H9 (cell line): ENCODE results near the gene PRTFDC1. TPM values are rescaled to one million over a fixed set of nuclear protein-coding genes. Genes with fewer than 3 reads are reported as not detected.
A peak's percentile ranks its signal among the peaks of the same experiment; 100 is the strongest.

Experiments
- DNase-seq: peaks from one replicate; pipeline ENCODE4 v3.0.0-alpha.2; 2017
- H2AFZ ChIP-seq: one replicate; pipeline ENCODE4 v1.6.1; 2013; ENCODE audit warnings: mild to moderate bottlenecking, low read length, control low read depth, moderate library complexity
- H2AK5ac ChIP-seq: 2 replicates; pipeline ENCODE4 v1.6.1; 2013; ENCODE audit warnings: low read length, control low read depth, mixed read lengths; ENCODE audit not compliant: insufficient read length
- H2BK120ac ChIP-seq: one replicate; pipeline ENCODE4 v1.6.1; 2013; ENCODE audit warnings: low read depth, mild to moderate bottlenecking, low read length, control low read depth, inconsistent platforms; ENCODE audit not compliant: poor library complexity, severe bottlenecking
- H2BK12ac ChIP-seq: 2 replicates; pipeline ENCODE4 v1.6.1; 2013; ENCODE audit warnings: low read length, control low read depth, mixed read lengths, low read depth; ENCODE audit not compliant: insufficient read length
- H2BK15ac ChIP-seq: 2 replicates; pipeline ENCODE4 v1.6.1; 2013; ENCODE audit warnings: low read depth, low read length, control low read depth
- H2BK20ac ChIP-seq: one replicate; pipeline ENCODE4 v1.6.1; 2013; ENCODE audit warnings: low read depth, mild to moderate bottlenecking, low read length, control low read depth, inconsistent platforms; ENCODE audit not compliant: poor library complexity, severe bottlenecking
- H2BK5ac ChIP-seq: 2 replicates; pipeline ENCODE4 v1.6.1; 2013; ENCODE audit warnings: low read length, control low read depth, mixed read lengths; ENCODE audit not compliant: insufficient read length
- H3K14ac ChIP-seq: 2 replicates; pipeline ENCODE4 v1.6.1; 2013; ENCODE audit warnings: low read length, control low read depth; ENCODE audit not compliant: insufficient read depth
- H3K18ac ChIP-seq: 2 replicates; pipeline ENCODE4 v1.6.1; 2013; ENCODE audit warnings: low read depth, mild to moderate bottlenecking, mixed read lengths, low read length, control low read depth; ENCODE audit not compliant: insufficient read length
- H3K23ac ChIP-seq: 2 replicates; pipeline ENCODE4 v1.6.1; 2013; ENCODE audit warnings: low read length, control low read depth, mixed read lengths, low read depth; ENCODE audit not compliant: insufficient read length
- H3K23me2 ChIP-seq: 2 replicates; pipeline ENCODE4 v1.6.1; 2013; ENCODE audit warnings: low read depth, mild to moderate bottlenecking, mixed read lengths, low read length, control low read depth; ENCODE audit not compliant: insufficient read length, poor library complexity, severe bottlenecking
- H3K27ac ChIP-seq: 2 replicates; pipeline ENCODE4 v1.5.1; 2013; ENCODE audit warnings: low read length, control low read depth, mixed read lengths, low read depth; ENCODE audit not compliant: insufficient read length
- H3K27me3 ChIP-seq: 2 replicates; pipeline ENCODE4 v1.6.1; 2013; ENCODE audit warnings: low read length, control low read depth, inconsistent platforms; ENCODE audit not compliant: insufficient read depth
- H3K4ac ChIP-seq: 2 replicates; pipeline ENCODE4 v1.6.1; 2013; ENCODE audit warnings: low read depth, mild to moderate bottlenecking, control low read depth, inconsistent platforms, low read length, moderate library complexity
- H3K4me1 ChIP-seq: 2 replicates; pipeline ENCODE4 v1.6.1; 2013; ENCODE audit warnings: low read length, control low read depth, inconsistent platforms; ENCODE audit not compliant: insufficient read depth
- H3K4me2 ChIP-seq: 2 replicates; pipeline ENCODE4 v1.6.1; 2013; ENCODE audit warnings: low read length, control low read depth, mixed read lengths; ENCODE audit not compliant: insufficient read length, insufficient read depth
- H3K56ac ChIP-seq: 2 replicates; pipeline ENCODE4 v1.6.1; 2013; ENCODE audit warnings: low read depth, mild to moderate bottlenecking, mixed read lengths, low read length, control low read depth; ENCODE audit not compliant: insufficient read length
- H3K79me1 ChIP-seq: 2 replicates; pipeline ENCODE4 v1.6.1; 2013; ENCODE audit warnings: low read depth, mild to moderate bottlenecking, moderate library complexity, low read length, control low read depth, inconsistent platforms; ENCODE audit not compliant: insufficient read depth, poor library complexity, severe bottlenecking
- H3K79me2 ChIP-seq: 2 replicates; pipeline ENCODE4 v1.6.1; 2013; ENCODE audit warnings: low read length, control low read depth, inconsistent platforms; ENCODE audit not compliant: insufficient read depth
- H3K9ac ChIP-seq: 2 replicates; pipeline ENCODE4 v1.6.1; 2013; ENCODE audit warnings: low read length, control low read depth, mixed read lengths; ENCODE audit not compliant: insufficient read length; ENCODE audit errors: extremely low read depth
- H3K9me3 ChIP-seq: one replicate; pipeline ENCODE4 v1.6.1; 2013; ENCODE audit warnings: low read depth, low read length, inconsistent platforms; ENCODE audit not compliant: control insufficient read depth
- H3T11ph ChIP-seq: one replicate; pipeline ENCODE4 v1.6.1; 2013; ENCODE audit warnings: mild to moderate bottlenecking, low read length, control low read depth, inconsistent platforms
- H4K20me1 ChIP-seq: one replicate; pipeline ENCODE4 v1.6.1; 2013; ENCODE audit not compliant: control insufficient read depth, insufficient read length, insufficient read depth
- H4K5ac ChIP-seq: 2 replicates; pipeline ENCODE4 v1.6.1; 2013; ENCODE audit warnings: low read depth, mild to moderate bottlenecking, mixed read lengths, low read length, control low read depth; ENCODE audit not compliant: insufficient read length
- H4K8ac ChIP-seq: replicated peaks from 2 replicates; pipeline ENCODE4 v1.6.1; 2013; ENCODE audit warnings: low read length, control low read depth, mixed read lengths, low read depth; ENCODE audit not compliant: insufficient read length
- H4K91ac ChIP-seq: 2 replicates; pipeline ENCODE4 v1.6.1; 2013; ENCODE audit warnings: low read depth, mild to moderate bottlenecking, moderate library complexity, mixed read lengths, low read length, control low read depth; ENCODE audit not compliant: insufficient read length
- H3K27ac Mint-ChIP-seq, 3 experiments: 2 replicates in 2 of 3; 3 replicates in 1 of 3; pipeline ENCODE4 v1.8.0; 2020 to 2021; ENCODE audit warnings: mixed read lengths in 3 of 3, mild to moderate bottlenecking in 1 of 3, moderate library complexity in 1 of 3
- H3K27me3 Mint-ChIP-seq: 2 replicates; pipeline ENCODE4 v1.8.0; 2021; ENCODE audit warnings: low read depth, mild to moderate bottlenecking, moderate library complexity, mixed read lengths
- H3K36me3 Mint-ChIP-seq, 3 experiments: 2 replicates in 2 of 3; 3 replicates in 1 of 3; pipeline ENCODE4 v1.8.0; 2020 to 2021; ENCODE audit warnings: low read depth in 3 of 3, mixed read lengths in 3 of 3; ENCODE audit not compliant: insufficient read depth in 1 of 3
- H3K4me1 Mint-ChIP-seq, 2 experiments: 2 replicates each; pipeline ENCODE4 v1.8.0; 2020; ENCODE audit warnings: mixed read lengths in 2 of 2
- H3K4me3 Mint-ChIP-seq, 2 experiments: 2 replicates in 1 of 2; 3 replicates in 1 of 2; pipeline ENCODE4 v1.8.0; 2020 to 2021; ENCODE audit warnings: mild to moderate bottlenecking in 2 of 2, mixed read lengths in 2 of 2, moderate library complexity in 1 of 2
- H3K9me3 Mint-ChIP-seq, 2 experiments: 2 replicates in 1 of 2; 3 replicates in 1 of 2; pipeline ENCODE4 v1.8.0; 2020; ENCODE audit warnings: mild to moderate bottlenecking in 2 of 2, mixed read lengths in 2 of 2, moderate library complexity in 1 of 2
- CTCF ChIP-seq: fragments of 200-600 bp; sonication (generic); conservative IDR thresholded peaks from 3 replicates; pipeline ENCODE4 v1.8.0; 2021; ENCODE audit warnings: antibody characterized with exemption, mild to moderate bottlenecking
- WGBS: extraction: QIAGEN DNeasy Blood & Tissue Kit; methylation state at CpG from one replicate; pipeline ENCODE4 v1.1.7; 2013; ENCODE audit warnings: missing lambda C conversion rate, low lambda C conversion rate, mixed read lengths; ENCODE audit not compliant: insufficient read length; ENCODE audit errors: extremely low coverage; 5-methylcytosine and 5-hydroxymethylcytosine counted together
- total RNA-seq: library from RNA; stranded (reverse); gene quantifications from 2 replicates; pipeline ENCODE4 v1.2.1, GENCODE V29; 2021

Gene PRTFDC1
- total RNA-seq, 1 experiment from 2014 or later, result 7.5 TPM

DNA sequence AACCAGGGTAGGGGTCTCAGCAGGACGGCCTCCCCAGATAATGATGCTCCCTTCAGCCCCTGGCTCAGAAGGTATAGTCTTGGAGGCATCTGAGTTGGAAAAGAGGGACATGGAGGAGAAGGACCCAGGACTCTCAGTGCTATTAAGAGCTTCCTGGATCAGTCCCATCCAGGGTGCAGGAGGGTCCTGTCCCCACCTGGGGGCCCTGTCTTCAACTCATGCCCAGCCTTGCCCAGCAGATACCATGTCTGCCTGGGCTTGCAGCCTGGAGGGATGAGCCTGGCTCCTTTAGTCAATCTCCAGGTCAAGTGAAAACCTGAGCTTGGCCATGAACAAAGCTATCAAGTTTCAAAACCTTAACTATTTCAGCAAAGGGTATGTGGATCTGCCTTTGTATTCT lies 67.6 kb downstream of the PRTFDC1 start:
- Histone ChIP-seq H3T11ph (no peak overlapping the region), H3K18ac (no peak overlapping the region), H2BK20ac (no peak overlapping the region), H4K20me1 (no peaks in the 10 kb centered on the region), H2AK5ac (no peak overlapping the region), H3K4me1 (peaks cover 2% of the 10 kb centered on the region; the same call in 1 of the 2 replicates), H2BK12ac (no peak overlapping the region), H3K56ac (no peak overlapping the region), H3K23ac (no peak overlapping the region), H3K9me3 (no peaks in the 10 kb centered on the region), H4K5ac (no peak overlapping the region), H2BK15ac (no peak overlapping the region), H2BK120ac (no peak overlapping the region), H3K4ac (no peak overlapping the region), H3K4me2 (no peak overlapping the region), H3K9ac (no peak overlapping the region), H3K27me3 (no peaks in the 10 kb centered on the region), H3K27ac (no peak overlapping the region), H3K79me2 (no peaks in the 10 kb centered on the region), H4K8ac (no peak overlapping the region), H3K79me1 (no peaks in the 10 kb centered on the region), H4K91ac (no peak overlapping the region), H2BK5ac (no peak overlapping the region), H3K14ac (no peak overlapping the region), H3K23me2 (no peaks in the 10 kb centered on the region), H2AFZ (no peak overlapping the region)
- WGBS, result no CpG with 5 or more reads among the region's 1 CpG
- H3K27me3 Mint-ChIP-seq, result no peaks in the 10 kb centered on the region
- no peaks in the 10 kb centered on the region for H3K9me3 Mint-ChIP-seq
- H3K27ac Mint-ChIP-seq, result no peak overlapping the region
- DNase-seq, result peak; percentile 36
- peaks cover 12 to 18% of the 10 kb centered on the region in 2 experiments for H3K4me1 Mint-ChIP-seq
- peak; percentile 43; the same call in 2 of the 3 replicates for TF ChIP-seq CTCF
- H3K36me3 Mint-ChIP-seq, result no peaks in the 10 kb centered on the region
- no peak overlapping the region for H3K4me3 Mint-ChIP-seq
